OCI-LY1 (cell line): ENCODE data around the gene HECTD1.

Source experiments
- CTCF ChIP-seq: fragments of 200-600 bp; sonication (generic), shearing (Covaris generic); IDR thresholded peaks from 2 replicates; pipeline ENCODE4 v1.5.1; 2017; ENCODE audit warnings: mild to moderate bottlenecking, antibody characterized with exemption, low read length, moderate library complexity, mixed read lengths
- EZH2 ChIP-seq: fragments of 200-600 bp; sonication (generic), shearing (Covaris generic); IDR thresholded peaks from 2 replicates; pipeline ENCODE4 v1.8.0; 2017; ENCODE audit warnings: borderline replicate concordance, mixed run types, mild to moderate bottlenecking, antibody characterized with exemption, low read length, moderate library complexity, mixed read lengths

- TF ChIP-seq CTCF (no peak), EZH2 (no peak)
These were observed 111.3 kb downstream of the HECTD1 start for GRCh38 chr14:31096255-31096654.
